PFSK-1 (cell line): ENCODE measurements around the gene ANKRD33B.

Experiments
- FOXP2 ChIP-seq: optimal IDR thresholded peaks from 2 replicates; pipeline ENCODE3; 2011; ENCODE audit warnings: borderline replicate concordance, control low read depth, inconsistent platforms; ENCODE audit not compliant: insufficient read depth; ENCODE audit errors: extremely low read length, extremely low read depth
- POLR2AphosphoS5 ChIP-seq: IDR thresholded peaks from 2 replicates; pipeline ENCODE4 v1.6.1; 2012; ENCODE audit warnings: low read depth, mild to moderate bottlenecking, control low read depth, low read length, moderate library complexity
- REST ChIP-seq, 2 experiments: IDR thresholded peaks; 2 replicates each; pipeline versions ENCODE4 v1.6.1 to v1.8.0; 2011 to 2012; ENCODE audit warnings: low read depth in 2 of 2, low read length in 2 of 2, control low read depth in 1 of 2, inconsistent platforms in 1 of 2, mild to moderate bottlenecking in 1 of 2, moderate library complexity in 1 of 2; ENCODE audit not compliant: insufficient read depth in 1 of 2
- SIN3A ChIP-seq: IDR thresholded peaks from 2 replicates; pipeline ENCODE4 v1.6.1; 2012; ENCODE audit warnings: mild to moderate bottlenecking, low read length, moderate library complexity, borderline replicate concordance; ENCODE audit not compliant: insufficient read depth
- TAF1 ChIP-seq: IDR thresholded peaks from 2 replicates; pipeline ENCODE4 v1.6.1; 2012; ENCODE audit warnings: low read length, control low read depth, borderline replicate concordance; ENCODE audit not compliant: insufficient read depth

ANKRD33B gene

DNA sequence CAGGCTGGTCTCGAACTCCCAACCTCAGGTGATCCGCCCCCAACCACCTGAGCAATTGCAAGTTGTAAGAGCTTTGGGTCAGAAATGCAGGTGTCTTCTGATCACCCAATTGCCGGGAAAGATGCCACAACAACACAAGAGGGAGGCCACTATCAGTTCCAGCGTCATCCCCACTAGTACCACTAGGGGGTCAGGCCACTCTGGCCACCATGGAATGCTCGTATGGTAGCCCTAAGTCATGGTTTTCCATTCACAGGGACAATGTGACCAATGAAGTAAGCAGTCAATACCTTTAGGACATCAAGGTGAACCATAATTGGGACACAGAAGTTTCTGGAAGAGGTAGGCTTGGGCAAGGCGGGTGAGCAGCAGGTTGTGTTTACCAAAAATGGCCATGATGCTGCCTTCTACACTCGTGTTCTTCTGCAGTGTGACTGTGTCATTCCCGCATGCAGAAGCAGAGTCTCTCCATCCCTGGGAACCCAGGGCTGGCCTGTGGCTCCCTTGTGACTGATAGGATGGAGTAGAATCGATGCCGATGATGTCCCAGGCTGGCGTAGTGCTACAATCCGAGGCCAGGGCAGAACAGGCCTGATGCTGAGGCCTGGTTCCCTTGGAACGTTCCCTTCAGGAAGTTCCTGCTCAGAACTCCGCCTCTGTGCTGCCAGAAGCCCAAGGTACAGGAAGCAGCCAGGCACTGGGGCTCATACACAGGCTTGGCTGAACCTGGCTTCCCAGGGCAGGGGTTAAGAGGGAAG, 42.2 kb upstream of the ANKRD33B start:
- TF ChIP-seq TAF1 (no peak), POLR2AphosphoS5 (no peak), REST (IDR thresholded peaks at IDR 0.05; ENCODE audit: insufficient read depth in 1 of 2, low read depth in 2 of 2, low read length in 2 of 2) (no peak), SIN3A (no peak), FOXP2 (no peak)

GRCh38 chr5:10522224-10522611, 41.7 kb upstream of the ANKRD33B start:
- TF ChIP-seq POLR2AphosphoS5 (no peak), REST (IDR thresholded peaks at IDR 0.05; ENCODE audit: insufficient read depth in 1 of 2, low read depth in 2 of 2, low read length in 2 of 2) (no peak), TAF1 (no peak), FOXP2 (no peak), SIN3A (no peak)

DNA sequence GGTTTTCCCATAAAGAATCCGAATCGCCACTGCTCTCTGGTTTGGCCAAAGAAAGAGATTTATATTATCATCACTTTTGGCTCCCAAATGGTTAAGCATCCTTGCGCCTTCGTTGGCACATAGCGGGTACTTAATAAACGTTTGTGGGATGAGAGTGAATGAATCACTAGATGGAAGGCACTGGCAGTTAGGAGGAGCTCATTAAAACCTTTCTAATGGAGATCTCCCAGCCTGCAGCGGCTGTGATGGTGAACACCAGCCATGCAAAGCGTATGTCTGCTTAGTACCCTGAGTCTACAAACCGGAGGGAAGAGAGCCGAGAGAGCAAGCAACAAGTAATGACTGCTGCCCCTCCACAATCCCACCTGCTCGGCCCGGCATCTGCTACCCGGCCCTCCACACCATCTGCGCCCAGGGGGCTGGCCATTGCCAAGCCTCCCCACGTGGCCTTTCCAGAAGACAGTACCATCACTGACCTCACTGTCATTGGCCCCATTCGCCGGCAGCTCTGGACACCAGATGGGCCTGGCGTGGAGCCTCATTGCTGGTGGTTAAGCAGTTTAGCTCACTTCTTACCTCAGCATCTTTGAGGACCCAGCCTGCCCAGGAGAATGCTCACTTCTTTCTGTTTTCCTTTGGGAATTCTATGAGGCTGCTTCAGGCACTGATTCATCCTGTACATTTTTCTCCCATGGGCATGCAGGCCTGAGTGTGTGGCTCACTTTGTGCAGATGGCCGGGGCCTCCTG, 39.3 kb upstream of the ANKRD33B start:
- TF ChIP-seq FOXP2, result no peak
- no peak for TF ChIP-seq REST (IDR thresholded peaks at IDR 0.05; ENCODE audit: insufficient read depth in 1 of 2, low read depth in 2 of 2, low read length in 2 of 2)
- no peak for TF ChIP-seq SIN3A
- TF ChIP-seq POLR2AphosphoS5, result no peak
- TF ChIP-seq TAF1, result no peak

GRCh38 chr5:10525124-10525495, 38.8 kb upstream of the ANKRD33B start:
- TF ChIP-seq SIN3A (no peak), FOXP2 (no peak), TAF1 (no peak), POLR2AphosphoS5 (no peak), REST (IDR thresholded peaks at IDR 0.05; ENCODE audit: insufficient read depth in 1 of 2, low read depth in 2 of 2, low read length in 2 of 2) (no peak)
